Heart left ventricle (tissue), 16 donors: ENCODE data around the gene MEX3A. TPM values are rescaled to one million over a fixed set of nuclear protein-coding genes. Genes with fewer than 3 reads are reported as not detected.

Source experiments
- ATAC-seq, 4 donors: fragments of 200-7000 bp; cut with Tn5 transposase; one replicate each; pipeline ENCODE4 v1.9.1; 2020 to 2022; ENCODE audit warnings: moderate library complexity in 4 of 4, mild to moderate bottlenecking in 3 of 4, moderate number of reproducible peaks in 1 of 4
- DNase-seq, 5 donors: peaks; one replicate each; pipeline ENCODE4 v3.0.0-alpha.2; 2020
- H3K27ac ChIP-seq, 12 donors: fragments of 200-600 bp; sonication (generic) in 4 of 12; one replicate each; pipeline versions ENCODE4 v1.5.0 to v1.8.0; 2016 to 2022; ENCODE audit warnings: mild to moderate bottlenecking in 2 of 12
- H3K27me3 ChIP-seq, 9 donors: fragments of 200-600 bp; sonication (generic) in 2 of 9; one replicate each; pipeline versions ENCODE4 v1.5.1 to v1.8.0; 2016 to 2022; ENCODE audit warnings: mild to moderate bottlenecking in 3 of 9
- H3K36me3 ChIP-seq, 9 donors: fragments of 200-600 bp; sonication (generic) in 2 of 9; one replicate each; pipeline versions ENCODE4 v1.5.0 to v1.8.0; 2018 to 2022; ENCODE audit warnings: mild to moderate bottlenecking in 2 of 9
- H3K4me1 ChIP-seq, 12 donors: fragments of 200-600 bp; sonication (generic) in 4 of 12; one replicate each; pipeline versions ENCODE4 v1.5.0 to v1.8.0; 2016 to 2022; ENCODE audit warnings: mild to moderate bottlenecking in 3 of 12
- H3K4me3 ChIP-seq, 12 donors: fragments of 200-600 bp; sonication (generic) in 4 of 12; one replicate each; pipeline versions ENCODE4 v1.5.0 to v1.8.0; 2017 to 2022; ENCODE audit warnings: mild to moderate bottlenecking in 9 of 12, moderate library complexity in 4 of 12
- H3K9me3 ChIP-seq, 12 donors: fragments of 200-600 bp; sonication (generic) in 4 of 12; one replicate each; pipeline versions ENCODE4 v1.5.0 to v1.8.0; 2016 to 2022; ENCODE audit warnings: mild to moderate bottlenecking in 1 of 12
- CTCF ChIP-seq, 12 donors: fragments of 200-600 bp; sonication (generic) in 4 of 12; IDR thresholded peaks; one replicate each; pipeline versions ENCODE4 v1.5.0 to v1.8.0; 2018 to 2022; ENCODE audit warnings: antibody characterized with exemption in 12 of 12, mild to moderate bottlenecking in 5 of 12
- POLR2A ChIP-seq, 2 donors: fragments of 450-650 bp; IDR thresholded peaks; one replicate each; pipeline ENCODE4 v1.6.1; 2017; ENCODE audit warnings: antibody characterized with exemption in 2 of 2, mild to moderate bottlenecking in 2 of 2, moderate library complexity in 2 of 2
- WGBS, 4 donors: extraction: QIAGEN DNeasy Blood & Tissue Kit in 2 of 4; methylation state at CpG; one replicate each; pipeline versions ENCODE4 v1.1.5 to v1.1.7; 2013 to 2018; 5-methylcytosine and 5-hydroxymethylcytosine counted together
- intact Hi-C, 10 donors: fragments of 100-400 bp; cut with DNase I; formaldehyde crosslinking; loops; one replicate each; pipeline versions ENCODE4 v1.11.1 to v1.14.2; 2022
- polyA plus RNA-seq, 2 donors: library from polyadenylated mRNA; stranded (reverse); fragments of 200-250 nt; gene quantifications; one replicate each; pipeline ENCODE4 v1.2.3, GENCODE V29; 2013
- total RNA-seq, 9 donors: library from RNA; depleted of rRNA in 2 of 9; stranded (reverse); fragments of >200 nt in 2 of 9; fragmentation: NEBNext Ultra II Directional in 3 of 9; extraction: Animal tissue kit (Norgen Biotek cat#: 25700) in 3 of 9; gene quantifications; one replicate each; pipeline versions ENCODE4 v1.1.0 to v1.2.4, GENCODE V29; 2016 to 2023
- donor health status: ischemic (EF 13 %, LVEDD 7.1; RV severe dilation, severe dysfunction).
- donor health status: healthy with polysubstance abuse.
- donor health status: DM: no; HTN: yes; CAD: no.
- donor health status: DM: no; HTN: no; CAD: no.
- donor health status: ischemic (EF 25% LVEDD 6.9; RV normal size, moderate dysfunction).
- donor health status: ischemic (EF 25% LVEDD 5.7; RV mildly dilated, moderate dysfunction).
- donor health status: healthy.
- donor health status: DM: yes; HTN: yes; CAD: no.
- donor health status: ischemic (EF 35%, LVEDD 5.7; RV mildly dilated, moderate dysfunction).
- donor health status: nonischemic (EF 11% LVEDD 7.7; RV severe dilation, severe dysfunction).
- donor health status: DM: yes; HTN: yes; CAD: no.
- donor health status: PGD.
- donor health status: ischemic (EF 29% LVEDD 5.4; RV normal size, mild dysfunction).
- donor health status: nonischemic (EF 23%, LVEDD 6.1; RV moderate dilation, normal function).

Gene MEX3A
- total and polyA plus RNA-seq, 11 donors, result 0.12 to 0.53 (median 0.32) TPM

GRCh38 chr1:156106624-156107488, 24.6 kb upstream of the MEX3A start:
- intact Hi-C loops, result loop anchor here in 1 of 10 donors (2.0 kb wide), 1 partner anchor 18 kb away; no protein-coding TSS in a partner anchor
- Histone ChIP-seq H3K4me3 (peak overlapping the region in 10 of 12 donors; percentile 13 to 53 (median 46)), H3K9me3 (no peaks in the 10 kb centered on the region), H3K27ac (peak overlapping the region; percentile 91 to 99 (median 96)), H3K36me3 (no peaks in the 10 kb centered on the region), H3K4me1 (peaks cover 24 to 69% (median 53%) of the 10 kb centered on the region in 12 donors), H3K27me3 (no peaks in the 10 kb centered on the region)
- 28 to 34% (median 30%) methylated on average over 11 to 14 of the region's 14 CpGs for WGBS, 4 donors
- TF ChIP-seq POLR2A (IDR thresholded peaks at IDR 0.05) (no peak), CTCF (IDR thresholded peaks at IDR 0.05) (no peak)
- DNase-seq (peak in 2 of 5 donors; percentile 28 to 71), ATAC-seq (peak in 3 of 4 donors; percentile 1 to 37 (median 16))

GRCh38 chr1:156104861-156105832, 22.9 kb upstream of the MEX3A start:
- Histone ChIP-seq H3K4me3 (peak overlapping the region in 8 of 12 donors; percentile 37 to 53 (median 48)), H3K36me3 (no peaks in the 10 kb centered on the region), H3K27me3 (no peaks in the 10 kb centered on the region), H3K27ac (peak overlapping the region; percentile 91 to 99 (median 96)), H3K9me3 (no peaks in the 10 kb centered on the region), H3K4me1 (peaks cover 24 to 86% (median 62%) of the 10 kb centered on the region in 12 donors)
- WGBS, 4 donors, result 53 to 66% (median 61%) methylated on average over 11 of the region's 11 CpGs
- DNase-seq, result no peak
- no peak for TF ChIP-seq CTCF (IDR thresholded peaks at IDR 0.05)
- no peak for TF ChIP-seq POLR2A (IDR thresholded peaks at IDR 0.05)
- intact Hi-C loops, result loop anchor here in 1 of 10 donors (2.0 kb wide), 1 partner anchor 22 kb away; no protein-coding TSS in a partner anchor
- no peak for ATAC-seq

- no peak for TF ChIP-seq CTCF (IDR thresholded peaks at IDR 0.05)
- no peak for TF ChIP-seq POLR2A (IDR thresholded peaks at IDR 0.05)
- peak; percentile 63 to 74 (median 69) for ATAC-seq
Observed at GRCh38 chr1:156104065-156104810, 22.0 kb upstream of the MEX3A start.

More at GRCh38 chr1:156104065-156104810, 22.0 kb upstream of the MEX3A start:
- DNase-seq, result peak; percentile 78 to 87 (median 83)
- Histone ChIP-seq H3K9me3 (no peaks in the 10 kb centered on the region), H3K27ac (peak overlapping the region; percentile 91 to 99 (median 96)), H3K4me3 (peak overlapping the region in 4 of 12 donors; percentile 10 to 32 (median 26)), H3K36me3 (no peaks in the 10 kb centered on the region), H3K4me1 (peaks cover 24 to 89% (median 62%) of the 10 kb centered on the region in 12 donors), H3K27me3 (no peaks in the 10 kb centered on the region)
- WGBS, 4 donors, result 28 to 35% (median 33%) methylated on average over 12 to 15 of the region's 15 CpGs
- intact Hi-C loops, result loop anchor here in 1 of 10 donors (2.0 kb wide), 1 partner anchor 23 kb away; no protein-coding TSS in a partner anchor
